OCI-LY3 (cell line): Measurements from ENCODE around the gene MUC13.

Experiments used
- CTCF ChIP-seq: fragments of 200-600, 300-600 bp; sonication (generic); IDR thresholded peaks from 2 replicates; pipeline ENCODE4 v1.5.1; 2014; ENCODE audit warnings: antibody characterized with exemption, low read length, low read depth
- EZH2phosphoT487 ChIP-seq: fragments of 200-600 bp; shearing (Covaris generic); IDR thresholded peaks from 2 replicates; pipeline ENCODE4 v1.6.1; 2018; ENCODE audit warnings: antibody characterized with exemption, mixed run types, low read depth

GRCh38 chr3:124960698-124961097 is 26.1 kb upstream of the MUC13 start:
- TF ChIP-seq CTCF (no peak), EZH2phosphoT487 (no peak)
